GM23338 (cell line): ENCODE data around the gene SLC8B1. TPM values are rescaled to one million over a fixed set of nuclear protein-coding genes. Genes with fewer than 3 reads are reported as not detected.
A peak's percentile ranks its signal among the peaks of the same experiment; 100 is the strongest.

Experiments
- ATAC-seq: fragments of 200-7000 bp; cut with Tn5 transposase; 3 replicates; pipeline ENCODE4 v1.9.1; 2020
- DNase-seq: peaks from one replicate; pipeline ENCODE4 v3.0.0-alpha.2; 2015; ENCODE audit warnings: low spot score
- H2AFZ ChIP-seq: fragments of 200-600 bp; sonication (generic); 2 replicates; pipeline ENCODE4 v1.8.0; 2016; ENCODE audit warnings: antibody characterized with exemption, mild to moderate bottlenecking, moderate library complexity
- H3F3A ChIP-seq: fragments of 200-600 bp; sonication (generic); replicated peaks from 2 replicates; pipeline ENCODE4 v1.8.0; 2017; ENCODE audit warnings: antibody characterized with exemption, mixed run types, low read depth
- H3K27ac ChIP-seq: fragments of 200-600 bp; sonication (generic); 2 replicates; pipeline ENCODE4 v1.6.1; 2016; ENCODE audit warnings: low read depth
- H3K27me3 ChIP-seq: fragments of 200-600 bp; sonication (generic); 2 replicates; pipeline ENCODE4 v1.8.0; 2016; ENCODE audit warnings: mild to moderate bottlenecking, mixed run types, moderate library complexity; ENCODE audit not compliant: insufficient read depth
- H3K36me3 ChIP-seq: fragments of 200-600 bp; sonication (generic); 2 replicates; pipeline ENCODE4 v1.8.0; 2016; ENCODE audit warnings: mild to moderate bottlenecking; ENCODE audit not compliant: insufficient read depth
- H3K4me1 ChIP-seq: fragments of 200-600 bp; sonication (generic); 2 replicates; pipeline ENCODE4 v1.8.0; 2016; ENCODE audit warnings: mild to moderate bottlenecking, moderate library complexity; ENCODE audit not compliant: insufficient read depth
- H3K4me2 ChIP-seq: fragments of 200-600 bp; sonication (generic); 2 replicates; pipeline ENCODE4 v1.7.1; 2017; ENCODE audit warnings: mixed run types
- H3K4me3 ChIP-seq: fragments of 200-600 bp; sonication (generic); 2 replicates; pipeline ENCODE4 v1.6.1; 2016; ENCODE audit warnings: mixed run types
- H3K79me2 ChIP-seq: fragments of 200-600 bp; sonication (generic); replicated peaks from 2 replicates; pipeline ENCODE4 v1.8.0; 2017; ENCODE audit warnings: mild to moderate bottlenecking; ENCODE audit not compliant: insufficient read depth
- H3K9me2 ChIP-seq: fragments of 200-600 bp; sonication (generic); 2 replicates; pipeline ENCODE4 v1.8.0; 2017; ENCODE audit not compliant: insufficient read depth
- H4K20me1 ChIP-seq: fragments of 200-600 bp; sonication (generic); replicated peaks from 2 replicates; pipeline ENCODE4 v1.8.0; 2017; ENCODE audit warnings: mild to moderate bottlenecking; ENCODE audit not compliant: insufficient read depth
- H3K27ac Mint-ChIP-seq: 2 replicates; pipeline ENCODE4 v1.8.0; 2020; ENCODE audit warnings: inconsistent platforms, mild to moderate bottlenecking, moderate library complexity, mixed read lengths
- H3K27me3 Mint-ChIP-seq: 3 replicates; pipeline ENCODE4 v1.8.0; 2022; ENCODE audit warnings: low read depth, mild to moderate bottlenecking, moderate library complexity, mixed read lengths, inconsistent platforms; ENCODE audit not compliant: insufficient read depth, poor library complexity
- H3K36me3 Mint-ChIP-seq: 3 replicates; pipeline ENCODE4 v1.8.0; 2021; ENCODE audit warnings: low read depth, mild to moderate bottlenecking, inconsistent platforms, moderate library complexity, mixed read lengths
- H3K4me1 Mint-ChIP-seq: 3 replicates; pipeline ENCODE4 v1.8.0; 2020; ENCODE audit warnings: mild to moderate bottlenecking, inconsistent platforms, mixed read lengths
- H3K4me3 Mint-ChIP-seq: 3 replicates; pipeline ENCODE4 v1.8.0; 2021; ENCODE audit warnings: moderate library complexity, mild to moderate bottlenecking, inconsistent platforms, mixed read lengths
- H3K9me3 Mint-ChIP-seq: 3 replicates; pipeline ENCODE4 v1.8.0; 2020; ENCODE audit warnings: moderate library complexity, mild to moderate bottlenecking, inconsistent platforms, mixed read lengths
- CREB1 ChIP-seq: fragments of 250-450 bp; sonication (Bioruptor Pico); IDR thresholded peaks from 2 replicates; pipeline ENCODE4 v1.5.0; 2020; ENCODE audit warnings: low read depth, mild to moderate bottlenecking, moderate library complexity
- ETS1 ChIP-seq: IDR thresholded peaks from 2 replicates; pipeline ENCODE4 v1.6.1; 2016; ENCODE audit warnings: antibody characterized with exemption
- JUNB ChIP-seq: IDR thresholded peaks from one replicate; pipeline ENCODE4 v1.6.1; 2016; ENCODE audit warnings: antibody characterized with exemption; ENCODE audit not compliant: unreplicated experiment
- NANOG ChIP-seq: IDR thresholded peaks from 2 replicates; pipeline ENCODE4 v1.6.1; 2016; ENCODE audit warnings: antibody characterized with exemption, borderline replicate concordance
- POLR2AphosphoS5 ChIP-seq: IDR thresholded peaks from 2 replicates; pipeline ENCODE4 v1.6.1; 2016; ENCODE audit warnings: antibody characterized with exemption, low read depth
- REST ChIP-seq: IDR thresholded peaks from one replicate; pipeline ENCODE4 v1.6.1; 2018; ENCODE audit warnings: antibody characterized with exemption; ENCODE audit not compliant: unreplicated experiment
- ZNF114 ChIP-seq: fragments of 250-450 bp; sonication (Bioruptor Pico); IDR thresholded peaks from 2 replicates; pipeline ENCODE4 v1.5.0; 2020; ENCODE audit warnings: mild to moderate bottlenecking, moderate library complexity
- ZNF331 ChIP-seq: fragments of 250-450 bp; sonication (Bioruptor Pico); IDR thresholded peaks from 2 replicates; pipeline ENCODE4 v1.5.0; 2020; ENCODE audit warnings: low read depth, mild to moderate bottlenecking, moderate library complexity
- ZNF462 ChIP-seq: fragments of 250-450 bp; sonication (Bioruptor Pico); IDR thresholded peaks from 2 replicates; pipeline ENCODE4 v1.5.0; 2020; ENCODE audit warnings: mild to moderate bottlenecking, moderate library complexity
- polyA plus RNA-seq: library from polyadenylated mRNA; unstranded; fragments of >200 nt; fragmentation: Nextera tagmentation; extraction: Ambion mirVana; gene quantifications from 2 replicates; pipeline ENCODE4 v1.2.1, GENCODE V29; 2016
- total RNA-seq: library from RNA; depleted of rRNA; stranded (reverse); fragments of >200 nt; shearing (Covaris generic); gene quantifications from 2 replicates; pipeline ENCODE4 v1.2.3, GENCODE V29; 2014

SLC8B1 gene
- total and polyA plus RNA-seq, 2 experiments from 2014 or later, result 6.0 to 8.9 TPM

- TF ChIP-seq ZNF462, result no peak
- no peak for TF ChIP-seq JUNB
- TF ChIP-seq ETS1, result no peak
- TF ChIP-seq POLR2AphosphoS5, result no peak
Observed at GRCh38 chr12:113299619-113300237, 35.2 kb downstream of the SLC8B1 start (continued).

- Histone ChIP-seq H3K4me2 (no peak overlapping the region), H3K9me2 (no peaks in the 10 kb centered on the region), H3K4me3 (no peak overlapping the region), H4K20me1 (no peaks in the 10 kb centered on the region), H3K27ac (no peak overlapping the region), H3F3A (0 out of 2 replicates have a peak, but pooled peaks cover 3% of the 10 kb centered on the region), H3K4me1 (peaks cover 12% of the 10 kb centered on the region; the same call in 1 of the 2 replicates), H3K36me3 (no peaks in the 10 kb centered on the region), H2AFZ (no peak overlapping the region), H3K79me2 (no peaks in the 10 kb centered on the region), H3K27me3 (no peaks in the 10 kb centered on the region)
- no peak overlapping the region for H3K4me3 Mint-ChIP-seq
- DNase-seq (no peak), ATAC-seq (peak; percentile 18)
- peaks cover 13% of the 10 kb centered on the region for H3K27me3 Mint-ChIP-seq
- peaks cover 26% of the 10 kb centered on the region for H3K4me1 Mint-ChIP-seq
- H3K27ac Mint-ChIP-seq, result peak overlapping the region; percentile 40; the same call in 1 of the 2 replicates
- H3K36me3 Mint-ChIP-seq, result peaks cover 10% of the 10 kb centered on the region; the same call in 2 of the 3 replicates
- H3K9me3 Mint-ChIP-seq, result no peaks in the 10 kb centered on the region; the same call in 2 of the 3 replicates
- no peak for TF ChIP-seq NANOG
- no peak for TF ChIP-seq CREB1 (CRISPR knock-in tag)
- TF ChIP-seq REST, result no peak
- no peak for TF ChIP-seq ZNF114 (CRISPR knock-in tag)
- no peak for TF ChIP-seq POLR2AphosphoS5
- TF ChIP-seq ETS1, result no peak
- TF ChIP-seq JUNB, result no peak
- no peak for TF ChIP-seq ZNF331 (CRISPR knock-in tag)
Observed at GRCh38 chr12:113298861-113299545, 35.9 kb downstream of the SLC8B1 start.
